HG03521 (cell line): Measurements from ENCODE around the gene NDST3.
"Not testable (repeated sequence)": the region's sequence is repeated elsewhere in the genome, so short reads cannot be mapped to it uniquely, and the experiment has no call there.

Experiments
- ATAC-seq: cut with Tn5 transposase; IDR thresholded peaks from one replicate; pipeline ENCODE4 v1.9.1; 2021; ENCODE audit warnings: mild to moderate bottlenecking, moderate library complexity; ENCODE audit not compliant: unreplicated experiment

NDST3 gene

DNA sequence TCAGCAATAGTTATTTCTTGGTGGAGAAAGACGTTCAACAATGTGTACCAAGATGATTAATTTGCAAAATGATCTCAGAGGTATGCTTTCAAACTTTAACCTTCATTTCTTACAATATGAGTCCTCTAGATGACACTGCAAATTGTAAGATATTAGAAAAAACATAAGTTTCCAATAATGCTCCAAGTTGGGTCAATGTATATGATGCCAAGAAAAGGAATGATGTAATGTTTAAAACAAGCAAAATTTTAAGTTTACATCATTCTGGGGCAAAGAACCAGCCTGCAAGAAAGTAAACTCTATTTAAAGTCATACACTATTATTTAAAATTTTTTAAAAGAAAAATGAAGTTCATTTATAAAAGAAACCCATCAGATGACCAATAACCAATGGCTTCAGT lies 262.4 kb downstream of the NDST3 start:
- ATAC-seq: no peak

DNA sequence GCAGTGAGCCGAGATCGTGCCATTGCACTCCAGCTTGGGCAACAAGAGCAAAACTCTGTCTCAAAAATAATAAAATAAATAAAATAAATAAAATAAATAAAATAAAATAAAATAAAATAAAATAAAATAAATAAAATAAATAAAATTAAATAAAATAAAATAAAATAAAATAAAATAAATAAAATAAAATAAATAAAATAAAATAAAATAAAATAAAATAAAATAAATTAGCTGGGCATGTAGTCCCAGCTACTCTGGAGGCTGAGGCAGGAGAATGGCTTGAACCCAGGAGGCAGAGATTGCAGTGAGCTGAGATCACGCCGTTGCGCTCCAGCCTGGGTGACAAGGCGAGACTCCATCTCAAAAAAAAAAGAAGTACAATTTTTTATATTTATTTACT lies 265.3 kb downstream of the NDST3 start:
- not testable (repeated sequence) for ATAC-seq

DNA sequence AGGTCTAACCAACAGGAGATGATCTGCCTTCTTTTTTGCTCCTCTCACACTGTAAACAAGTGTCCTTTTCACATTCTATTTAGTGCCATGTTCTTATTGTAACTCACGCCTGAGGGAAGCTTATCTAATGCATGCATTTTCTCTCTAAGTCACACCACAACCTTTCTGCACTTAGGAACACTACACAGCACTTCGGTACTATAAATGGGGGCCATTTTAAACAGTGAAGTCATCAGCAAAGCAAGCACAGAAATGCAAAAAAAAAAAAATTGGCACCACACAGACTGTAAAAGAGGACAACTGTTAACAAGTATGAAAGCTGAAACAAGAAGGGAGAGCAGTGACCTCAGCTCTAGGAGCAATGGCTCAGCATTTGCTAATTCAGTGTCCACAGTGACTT lies 273.4 kb downstream of the NDST3 start:
- ATAC-seq: no peak
